ENCODE data around the gene HTRA2.

HTRA2 gene

GRCh38 chr2:74503506-74504475, 25.9 kb upstream of the HTRA2 start:
- Histone ChIP-seq H3K4me1 (peaks cover 0 to 55% (median 41%) of the 10 kb centered on the region in 4 donors), H3K27me3 (peaks cover 0 to 52% of the 10 kb centered on the region in 2 donors), H3K36me3 (peaks cover 13 to 24% (median 13%) of the 10 kb centered on the region in 3 donors), H3K9me3 (no peaks in the 10 kb centered on the region), H3K27ac (peak overlapping the region; percentile 24 to 43), H3K4me3 (peak overlapping the region; percentile 43 to 61)
- no peak for DNase-seq
- intact Hi-C loops (cut with DNase I; ENCODE audit: low total_unique reads): no loop called here
- TF ChIP-seq CTCF (IDR thresholded peaks at IDR 0.05): no peak

- H3K27ac ChIP-seq: no peak overlapping the region
- intact Hi-C loops (cut with DNase I; ENCODE audit: low total_unique reads): no loop called here
Measured at GRCh38 chr2:74504591-74504990, 25.1 kb upstream of the HTRA2 start.

GRCh38 chr2:74505448-74506246, 24.1 kb upstream of the HTRA2 start:
- H3K4me3 ChIP-seq: no peak overlapping the region
- H3K4me1 ChIP-seq: peaks cover 0 to 45% (median 30%) of the 10 kb centered on the region in 4 donors
- H3K27me3 ChIP-seq: peaks cover 0 to 43% of the 10 kb centered on the region in 2 donors
- H3K36me3 ChIP-seq: peaks cover 13 to 24% (median 13%) of the 10 kb centered on the region in 3 donors
- no peaks in the 10 kb centered on the region for H3K9me3 ChIP-seq
- no peak overlapping the region for H3K27ac ChIP-seq
- no peak for TF ChIP-seq CTCF (IDR thresholded peaks at IDR 0.05)
- no peak for DNase-seq
- intact Hi-C loops (cut with DNase I; ENCODE audit: low total_unique reads): no loop called here

More at GRCh38 chr2:74504591-74504990, 25.1 kb upstream of the HTRA2 start:
- Histone ChIP-seq H3K27me3 (peaks cover 0 to 44% of the 10 kb centered on the region in 2 donors), H3K4me1 (peaks cover 0 to 47% (median 33%) of the 10 kb centered on the region in 4 donors), H3K4me3 (no peak overlapping the region), H3K9me3 (no peaks in the 10 kb centered on the region), H3K36me3 (peaks cover 13 to 24% (median 13%) of the 10 kb centered on the region in 3 donors)
- TF ChIP-seq CTCF (IDR thresholded peaks at IDR 0.05): no peak
- DNase-seq: no peak

GRCh38 chr2:74507145-74507925, 22.4 kb upstream of the HTRA2 start, which contains the start of gene PCGF1:
Gene PCGF1, minus strand, starts transcription at chr2:74507695. Its CDS starts 27 bp downstream, at chr2:74507668.
- H3K4me3 ChIP-seq: peak within 1 kb of the TSS; percentile 66 to 80
- intact Hi-C loops (cut with DNase I; ENCODE audit: low total_unique reads): no loop called here
- H3K9me3 ChIP-seq: no peaks in the 10 kb centered on the region
- peaks cover 13 to 24% (median 13%) of the 10 kb centered on the region in 3 donors for H3K36me3 ChIP-seq
- TF ChIP-seq CTCF (IDR thresholded peaks at IDR 0.05): peak in 1 of 2 experiments; percentile 10
- peak within 1 kb of the TSS; percentile 94 to 97 for H3K27ac ChIP-seq
- DNase-seq: peak; percentile 99 to 100
- H3K27me3 ChIP-seq: peaks cover 0 to 43% of the 10 kb centered on the region in 2 donors
- peaks cover 0 to 44% (median 30%) of the 10 kb centered on the region in 4 donors for H3K4me1 ChIP-seq

Data from tibial artery (tissue), 4 donors.